H1 (cell line): ENCODE measurements around the gene OR4K5.

ENCODE experiments used
- CBX8 ChIP-seq: fragments of 300-800, 300-1000 bp; sonication (generic); IDR thresholded peaks from 2 replicates; pipeline ENCODE4 v1.7.1; 2016; ENCODE audit warnings: low read depth, low read length, borderline replicate concordance
- GABPA ChIP-seq: IDR thresholded peaks from 2 replicates; pipeline ENCODE4 v1.6.1; 2011; ENCODE audit warnings: mild to moderate bottlenecking, low read length, moderate library complexity, borderline replicate concordance; ENCODE audit not compliant: insufficient read depth
- SIX5 ChIP-seq: IDR thresholded peaks from 2 replicates; pipeline ENCODE4 v1.6.1; 2011; ENCODE audit warnings: mild to moderate bottlenecking, low read depth, low read length
- YY1 ChIP-seq: IDR thresholded peaks from 2 replicates; pipeline ENCODE4 v1.6.1; 2011; ENCODE audit warnings: low read depth, mild to moderate bottlenecking, low read length

DNA sequence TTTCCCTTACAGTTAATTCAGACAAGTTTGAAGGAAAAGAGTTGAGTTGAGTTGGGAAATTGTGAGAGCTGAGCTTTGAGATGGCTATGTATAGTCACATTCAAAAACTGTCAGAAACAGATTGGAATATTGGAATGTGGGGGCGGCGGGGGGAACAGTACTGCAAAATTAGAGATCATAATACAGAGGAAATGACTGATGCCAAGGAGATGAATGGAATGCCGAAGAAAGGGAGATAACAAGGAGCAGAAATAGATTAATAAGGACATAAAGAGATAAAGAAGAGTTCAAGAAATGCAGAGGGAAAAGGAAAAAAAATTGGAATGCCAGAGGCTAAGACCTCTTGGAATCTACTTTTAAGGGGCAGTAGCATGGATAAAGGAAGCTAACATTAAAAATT is 3.2 kb upstream of the OR4K5 start:
- TF ChIP-seq YY1 = no peak
- TF ChIP-seq GABPA = no peak
- no peak for TF ChIP-seq SIX5
- no peak for TF ChIP-seq CBX8
